PC-3 (cell line): Measurements from ENCODE around the gene TCF7L1.

Experiments used
- EZH2 ChIP-seq: fragments of 300-600 bp; sonication (generic); IDR thresholded peaks from one replicate; pipeline ENCODE4 v1.6.1; 2017; ENCODE audit warnings: antibody characterized with exemption, mild to moderate bottlenecking, low read length; ENCODE audit not compliant: unreplicated experiment
- EZH2phosphoT487 ChIP-seq: fragments of 300-600 bp; sonication (generic); IDR thresholded peaks from 2 replicates; pipeline ENCODE4 v1.6.1; 2018; ENCODE audit warnings: mild to moderate bottlenecking, antibody characterized with exemption, low read length, borderline replicate concordance
- TF ChIP-seq, protein P1 (sequence below): fragments of 300-600 bp; sonication (generic); conservative IDR thresholded peaks from 2 replicates; pipeline ENCODE4 v1.5.1; 2017; ENCODE audit warnings: antibody characterized with exemption, low read depth, mild to moderate bottlenecking, low read length

GRCh38 chr2:85340034-85340892 is 207.1 kb downstream of the TCF7L1 start:
- TF ChIP-seq, protein P1, sequence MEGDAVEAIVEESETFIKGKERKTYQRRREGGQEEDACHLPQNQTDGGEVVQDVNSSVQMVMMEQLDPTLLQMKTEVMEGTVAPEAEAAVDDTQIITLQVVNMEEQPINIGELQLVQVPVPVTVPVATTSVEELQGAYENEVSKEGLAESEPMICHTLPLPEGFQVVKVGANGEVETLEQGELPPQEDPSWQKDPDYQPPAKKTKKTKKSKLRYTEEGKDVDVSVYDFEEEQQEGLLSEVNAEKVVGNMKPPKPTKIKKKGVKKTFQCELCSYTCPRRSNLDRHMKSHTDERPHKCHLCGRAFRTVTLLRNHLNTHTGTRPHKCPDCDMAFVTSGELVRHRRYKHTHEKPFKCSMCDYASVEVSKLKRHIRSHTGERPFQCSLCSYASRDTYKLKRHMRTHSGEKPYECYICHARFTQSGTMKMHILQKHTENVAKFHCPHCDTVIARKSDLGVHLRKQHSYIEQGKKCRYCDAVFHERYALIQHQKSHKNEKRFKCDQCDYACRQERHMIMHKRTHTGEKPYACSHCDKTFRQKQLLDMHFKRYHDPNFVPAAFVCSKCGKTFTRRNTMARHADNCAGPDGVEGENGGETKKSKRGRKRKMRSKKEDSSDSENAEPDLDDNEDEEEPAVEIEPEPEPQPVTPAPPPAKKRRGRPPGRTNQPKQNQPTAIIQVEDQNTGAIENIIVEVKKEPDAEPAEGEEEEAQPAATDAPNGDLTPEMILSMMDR: no peak
- no peak for TF ChIP-seq EZH2phosphoT487
- no peak for TF ChIP-seq EZH2
